ENCODE data around the gene MRNIP. TPM values are rescaled to one million over a fixed set of nuclear protein-coding genes. Genes with fewer than 3 reads are reported as not detected.

MRNIP gene
- total RNA-seq, 1 donor from 2014 or later: 60.2 TPM

GRCh38 chr5:179795049-179795862, 63.4 kb downstream of the MRNIP start:
- H3K9me3 Mint-ChIP-seq (ENCODE audit: unreplicated experiment): peaks cover 6% of the 10 kb centered on the region
- TF ChIP-seq CTCF (IDR thresholded peaks at IDR 0.05; ENCODE audit: partially characterized antibody, unreplicated experiment): no peak
- DNase-seq: no peak
- peaks cover 9% of the 10 kb centered on the region for H3K36me3 Mint-ChIP-seq (ENCODE audit: unreplicated experiment)
- H3K27ac Mint-ChIP-seq (ENCODE audit: unreplicated experiment): no peak overlapping the region
- no peaks in the 10 kb centered on the region for H3K4me1 Mint-ChIP-seq (ENCODE audit: low read depth, unreplicated experiment)
- peaks cover 10% of the 10 kb centered on the region for H3K27me3 Mint-ChIP-seq (ENCODE audit: unreplicated experiment)
- H3K4me3 Mint-ChIP-seq (ENCODE audit: unreplicated experiment): peak overlapping the region; percentile 59

DNA sequence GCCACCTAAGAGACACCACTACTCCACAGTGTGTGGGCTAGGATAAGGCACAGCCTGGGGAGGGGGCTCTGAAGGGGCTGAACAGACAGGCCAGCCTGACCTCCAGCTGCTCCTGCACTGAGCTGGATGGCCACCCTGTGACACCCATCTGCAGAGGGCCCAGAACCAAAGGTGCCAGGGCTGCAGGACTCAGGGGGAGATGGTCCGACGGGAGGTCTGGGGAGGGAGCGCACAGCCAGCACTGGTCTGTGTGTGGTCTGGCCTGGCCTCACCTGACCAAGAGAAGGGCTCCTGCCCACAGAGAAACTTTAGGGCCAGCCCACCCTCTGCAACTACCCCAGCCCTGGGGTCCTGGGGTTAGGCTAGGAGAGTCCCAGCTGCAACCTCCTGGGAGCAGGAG, 64.0 kb downstream of the MRNIP start:
- Mint-ChIP-seq H3K9me3 (ENCODE audit: unreplicated experiment) (peaks cover 6% of the 10 kb centered on the region), H3K4me3 (ENCODE audit: unreplicated experiment) (peak overlapping the region; percentile 46), H3K27me3 (ENCODE audit: unreplicated experiment) (peaks cover 10% of the 10 kb centered on the region), H3K4me1 (ENCODE audit: low read depth, unreplicated experiment) (no peaks in the 10 kb centered on the region), H3K36me3 (ENCODE audit: unreplicated experiment) (peaks cover 8% of the 10 kb centered on the region), H3K27ac (ENCODE audit: unreplicated experiment) (no peak overlapping the region)
- no peak for DNase-seq
- TF ChIP-seq CTCF (IDR thresholded peaks at IDR 0.05; ENCODE audit: partially characterized antibody, unreplicated experiment): no peak

DNA sequence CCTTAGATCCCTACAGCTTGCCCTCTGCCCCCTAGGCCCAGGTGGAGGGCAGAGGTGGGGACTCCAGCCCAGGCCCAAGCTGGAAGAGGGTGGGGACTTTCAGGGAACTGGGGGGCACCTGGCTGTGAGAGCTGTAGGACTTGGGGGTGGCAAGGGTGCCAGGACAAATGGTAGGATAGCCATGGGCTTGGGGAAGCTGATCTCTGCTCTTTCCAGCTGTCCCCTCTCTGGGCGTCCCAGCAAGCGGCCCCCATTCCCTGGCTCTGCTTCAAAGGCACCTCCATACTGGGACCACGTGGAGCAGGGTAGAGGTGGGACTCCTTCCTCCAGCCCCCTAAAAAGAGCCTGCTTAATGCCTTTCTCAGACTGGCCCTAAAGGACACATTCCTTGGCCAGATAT, 64.4 kb downstream of the MRNIP start:
- Mint-ChIP-seq H3K27me3 (ENCODE audit: unreplicated experiment) (peaks cover 10% of the 10 kb centered on the region), H3K4me1 (ENCODE audit: low read depth, unreplicated experiment) (no peaks in the 10 kb centered on the region), H3K27ac (ENCODE audit: unreplicated experiment) (no peak overlapping the region), H3K4me3 (ENCODE audit: unreplicated experiment) (no peak overlapping the region), H3K9me3 (ENCODE audit: unreplicated experiment) (peaks cover 6% of the 10 kb centered on the region), H3K36me3 (ENCODE audit: unreplicated experiment) (peaks cover 5% of the 10 kb centered on the region)
- no peak for TF ChIP-seq CTCF (IDR thresholded peaks at IDR 0.05; ENCODE audit: partially characterized antibody, unreplicated experiment)
- DNase-seq: no peak

- peaks cover 5% of the 10 kb centered on the region for H3K36me3 Mint-ChIP-seq (ENCODE audit: unreplicated experiment)
- no peak for DNase-seq
- peak within 1 kb of the TSS; percentile 46 for H3K4me3 Mint-ChIP-seq (ENCODE audit: unreplicated experiment)
- H3K9me3 Mint-ChIP-seq (ENCODE audit: unreplicated experiment): peaks cover 6% of the 10 kb centered on the region
- no peaks in the 10 kb centered on the region for H3K4me1 Mint-ChIP-seq (ENCODE audit: low read depth, unreplicated experiment)
- no peak within 1 kb of the TSS for H3K27ac Mint-ChIP-seq (ENCODE audit: unreplicated experiment)
- no peak for TF ChIP-seq CTCF (IDR thresholded peaks at IDR 0.05; ENCODE audit: partially characterized antibody, unreplicated experiment)
- H3K27me3 Mint-ChIP-seq (ENCODE audit: unreplicated experiment): peaks cover 10% of the 10 kb centered on the region
Measured at GRCh38 chr5:179793468-179794139, 65.0 kb downstream of the MRNIP start, which contains the start of gene LTC4S. Gene LTC4S, plus strand, starts transcription at chr5:179793986. Its CDS starts 95 bp downstream, at chr5:179794081.
